Epithelial cell of proximal tubule (primary cell): Measurements from ENCODE around the gene ASAP2. TPM values are rescaled to one million over a fixed set of nuclear protein-coding genes. Genes with fewer than 3 reads are reported as not detected.

Experiments
- DNase-seq: peaks from one replicate; pipeline ENCODE4 v3.0.0-alpha.2; 2011; ENCODE audit warnings: low read depth
- H3K4me3 ChIP-seq: 2 replicates; pipeline ENCODE4 v1.5.1; 2011; ENCODE audit warnings: low read depth, mild to moderate bottlenecking, low read length
- CTCF ChIP-seq: conservative IDR thresholded peaks from 2 replicates; pipeline ENCODE4 v1.5.1; 2012; ENCODE audit warnings: low read depth, mild to moderate bottlenecking, low read length
- total RNA-seq: library from RNA; depleted of rRNA; stranded (reverse); fragments of >200 nt; gene quantifications from 2 replicates; pipeline ENCODE4 v1.2.3, GENCODE V29; 2015

Gene ASAP2
- total RNA-seq, 1 donor from 2014 or later: 33.0 TPM

- TF ChIP-seq CTCF: no peak
- no peak for DNase-seq
Measured at GRCh38 chr2:9428965-9429577, 222.5 kb downstream of the ASAP2 start.

GRCh38 chr2:9430316-9431293, 224.0 kb downstream of the ASAP2 start:
- DNase-seq: no peak
- no peak overlapping the region for H3K4me3 ChIP-seq
- no peak for TF ChIP-seq CTCF

More at GRCh38 chr2:9428965-9429577, 222.5 kb downstream of the ASAP2 start:
- no peak overlapping the region for H3K4me3 ChIP-seq

- TF ChIP-seq CTCF: no peak
- H3K4me3 ChIP-seq: no peak overlapping the region
- no peak for DNase-seq
Measured at GRCh38 chr2:9434489-9434888, 227.9 kb downstream of the ASAP2 start.

- TF ChIP-seq CTCF: no peak
- H3K4me3 ChIP-seq: no peak overlapping the region
- no peak for DNase-seq
Measured at GRCh38 chr2:9439536-9439935, 232.9 kb downstream of the ASAP2 start.

- H3K4me3 ChIP-seq: no peak overlapping the region
- no peak for DNase-seq
- no peak for TF ChIP-seq CTCF
Measured at GRCh38 chr2:9440058-9440727, 233.6 kb downstream of the ASAP2 start.

- no peak overlapping the region for H3K4me3 ChIP-seq
- no peak for TF ChIP-seq CTCF
- no peak for DNase-seq
Measured at GRCh38 chr2:9441556-9441955, 234.9 kb downstream of the ASAP2 start.
